HuH-7.5 (cell line): ENCODE measurements around the gene NLK.
"Not testable (repeated sequence)": the region's sequence is repeated elsewhere in the genome, so short reads cannot be mapped to it uniquely, and the experiment has no call there.

Experiments
- DNase-seq: peaks from one replicate; pipeline ENCODE4 v3.0.0; 2011; ENCODE audit warnings: low spot score

NLK gene

DNA sequence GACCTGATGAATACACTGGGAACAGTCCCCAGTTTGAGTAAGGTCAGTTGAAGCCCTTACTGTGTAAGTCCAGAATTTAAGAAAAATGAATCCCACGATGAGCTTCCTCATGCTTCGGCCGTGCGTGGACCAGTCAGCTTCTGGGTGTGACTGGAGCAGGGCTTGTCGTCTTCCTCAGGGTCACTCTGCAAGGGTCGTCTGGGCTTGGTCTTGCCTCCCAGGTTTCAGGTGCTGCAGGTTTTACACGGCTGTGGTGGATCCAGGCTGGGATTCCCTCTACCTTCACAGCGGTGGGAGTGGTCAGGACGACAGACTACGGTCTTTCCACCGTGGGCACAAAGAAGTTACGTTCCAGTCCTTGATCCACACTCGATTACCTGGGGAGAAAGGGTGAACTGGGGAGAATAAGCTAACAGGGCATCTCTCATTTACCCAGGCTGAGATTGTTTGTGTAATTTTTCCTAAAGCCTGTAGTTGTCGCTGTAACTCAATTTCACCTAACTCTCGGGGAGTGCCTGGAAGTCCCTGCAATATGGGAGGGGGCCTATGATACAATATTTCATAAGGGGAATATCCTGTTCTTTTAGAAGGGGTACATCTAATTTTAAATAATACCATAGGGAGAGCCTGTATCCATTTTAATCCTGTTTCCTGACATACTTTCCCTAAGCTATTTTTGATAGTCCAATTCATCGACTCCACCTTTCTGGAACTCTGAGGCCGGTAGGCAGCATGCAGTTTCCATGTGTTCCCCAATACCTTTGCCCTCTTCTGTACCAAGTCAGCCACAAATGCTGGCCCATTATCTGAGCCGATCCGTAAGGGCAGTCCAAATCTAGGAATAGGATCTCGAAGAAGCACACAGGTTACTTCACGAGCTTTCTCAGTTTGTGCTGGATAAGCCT lies 190.7 kb downstream of the NLK start:
- not testable (repeated sequence) for DNase-seq

- not testable (repeated sequence) for DNase-seq
Measured at GRCh38 chr17:28233872-28234856, 191.7 kb downstream of the NLK start.

DNA sequence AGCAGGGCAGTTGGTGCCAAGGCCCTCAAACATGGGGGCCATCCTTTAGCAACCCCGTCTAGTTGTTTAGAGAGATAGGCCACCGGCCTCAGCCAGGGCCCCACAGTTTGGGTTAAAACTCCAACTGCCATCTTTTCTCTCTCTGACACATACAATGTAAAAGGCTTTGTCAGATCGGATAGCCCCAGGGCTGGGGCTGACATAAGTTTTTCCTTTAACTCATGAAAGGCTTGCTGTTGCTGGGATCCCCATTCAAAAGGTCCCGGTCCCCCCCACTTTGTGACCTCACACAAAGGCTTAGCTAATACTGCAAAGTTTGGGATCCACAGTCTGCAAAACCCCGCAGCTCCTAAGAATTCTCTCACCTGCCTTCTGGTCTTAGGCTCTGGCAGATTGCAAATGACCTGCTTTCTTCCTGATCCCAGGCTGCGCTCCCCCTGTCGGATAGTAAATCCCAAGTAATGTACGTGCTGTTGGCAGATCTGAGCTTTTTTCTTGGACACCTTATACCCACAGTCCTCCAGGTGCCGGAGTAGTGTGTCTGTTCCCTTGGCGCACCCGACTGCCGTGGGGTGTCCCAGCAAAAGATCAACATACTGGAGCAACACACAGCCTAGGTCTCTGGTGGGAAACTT lies 192.7 kb downstream of the NLK start:
- DNase-seq: not testable (repeated sequence)

GRCh38 chr17:28236033-28236653 lies 193.7 kb downstream of the NLK start:
- not testable (repeated sequence) for DNase-seq

DNA sequence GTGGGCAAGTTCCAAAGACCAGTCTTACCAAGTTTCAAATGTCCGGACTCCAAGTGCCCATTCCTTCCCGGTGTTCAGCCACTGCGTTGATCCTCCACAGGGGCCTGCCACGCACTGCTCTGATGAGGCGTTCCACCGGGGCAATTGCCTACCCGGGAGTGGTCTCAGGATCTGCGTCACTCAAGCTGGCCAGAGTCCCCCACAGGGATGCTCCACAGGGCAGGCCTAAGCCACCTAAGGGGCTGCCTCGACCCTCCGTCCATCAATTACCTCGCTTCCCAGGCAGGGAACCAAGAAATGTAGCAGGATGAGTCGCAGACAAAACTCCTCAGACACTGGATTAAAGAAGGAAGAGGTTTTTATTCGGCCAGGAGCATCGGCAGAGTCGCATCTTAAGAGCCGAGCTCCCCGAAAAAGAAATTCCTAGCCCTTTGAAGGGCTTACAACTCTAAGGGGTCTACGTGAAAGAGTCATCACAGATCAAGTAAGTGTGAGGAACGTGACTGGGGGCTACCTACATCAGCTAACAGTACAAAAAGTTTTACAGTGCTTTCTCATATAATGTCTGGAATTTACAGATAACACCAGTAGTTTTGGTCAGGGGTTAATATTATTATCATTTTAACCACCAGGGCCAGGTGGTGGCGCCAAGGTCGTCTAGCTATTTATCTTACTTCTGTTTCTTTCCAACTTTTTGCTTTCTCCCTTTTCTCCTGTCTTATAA lies 196.2 kb downstream of the NLK start:
- DNase-seq: not testable (repeated sequence)

- no peak for DNase-seq
Measured at GRCh38 chr17:28239271-28239624, 196.8 kb downstream of the NLK start.

DNA sequence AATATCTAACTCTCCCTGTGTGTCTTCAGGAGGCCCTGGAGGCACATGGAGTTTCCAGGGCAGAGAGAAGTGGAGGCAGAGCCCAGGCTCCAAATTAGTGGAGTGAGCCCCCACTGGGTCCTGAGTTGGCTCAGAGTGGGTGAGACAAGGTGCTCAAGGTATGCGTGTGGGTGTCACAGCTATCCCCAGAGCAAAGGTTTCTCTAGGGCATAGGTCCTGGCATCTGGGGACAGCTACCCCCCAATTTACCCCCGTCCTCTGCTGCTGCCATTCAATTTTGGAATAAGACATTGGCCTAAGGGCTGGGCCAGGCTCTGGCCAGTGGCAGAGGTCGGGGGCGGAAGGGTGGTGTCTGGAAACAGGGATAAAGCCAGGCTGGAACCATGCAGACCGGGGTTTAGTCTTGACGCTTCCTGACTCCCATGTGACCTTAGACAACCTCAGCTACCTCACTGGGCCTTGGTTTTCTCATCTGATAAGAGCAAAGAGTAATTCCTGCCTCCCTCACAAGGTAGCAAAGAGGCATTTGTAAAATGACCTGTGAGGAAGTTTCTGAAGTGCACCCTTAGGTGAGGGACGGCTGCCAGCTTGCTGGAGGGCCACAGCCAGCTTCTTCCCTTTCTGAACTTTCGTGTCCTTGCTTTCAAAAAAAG lies 198.3 kb downstream of the NLK start:
- no peak for DNase-seq

DNA sequence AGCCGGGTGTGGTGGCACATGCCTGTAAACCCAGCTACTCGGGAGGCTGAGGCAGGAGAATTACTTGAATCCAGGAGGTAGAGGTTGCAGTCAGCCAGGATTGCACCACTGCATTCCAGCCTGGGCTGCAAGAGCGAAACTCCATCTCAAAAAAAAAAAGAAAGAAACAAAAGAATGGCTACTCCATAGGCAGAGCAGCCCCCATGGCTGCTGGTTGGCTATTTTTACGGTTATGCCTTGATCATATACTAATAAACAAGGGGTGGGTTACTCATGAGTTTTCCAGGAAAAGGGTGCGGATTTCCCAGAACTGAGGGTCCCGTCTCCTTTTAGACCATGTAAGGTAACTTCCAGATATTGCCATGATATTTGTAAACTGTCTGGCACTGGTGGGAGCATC lies 200.3 kb downstream of the NLK start:
- DNase-seq: no peak

DNA sequence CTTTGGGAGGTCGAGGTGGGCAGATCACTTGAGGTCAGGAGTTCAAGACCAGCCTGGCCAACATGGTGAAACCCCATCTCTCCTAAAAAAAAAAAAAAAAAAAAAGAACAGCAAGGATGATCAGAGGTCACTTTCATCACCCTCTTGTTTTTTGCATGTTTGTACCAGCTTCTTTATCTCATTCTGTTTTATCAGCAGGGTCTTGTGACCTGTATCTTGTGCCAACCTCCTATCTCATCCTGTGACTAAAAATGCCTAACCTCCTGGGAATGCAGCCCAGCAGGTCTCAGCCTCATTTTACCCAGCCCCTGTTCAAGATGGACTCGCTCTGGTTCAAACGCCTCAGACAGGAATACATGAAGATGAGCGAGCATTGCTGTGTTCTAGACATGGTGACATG lies 200.8 kb downstream of the NLK start:
- not testable (repeated sequence) for DNase-seq

DNA sequence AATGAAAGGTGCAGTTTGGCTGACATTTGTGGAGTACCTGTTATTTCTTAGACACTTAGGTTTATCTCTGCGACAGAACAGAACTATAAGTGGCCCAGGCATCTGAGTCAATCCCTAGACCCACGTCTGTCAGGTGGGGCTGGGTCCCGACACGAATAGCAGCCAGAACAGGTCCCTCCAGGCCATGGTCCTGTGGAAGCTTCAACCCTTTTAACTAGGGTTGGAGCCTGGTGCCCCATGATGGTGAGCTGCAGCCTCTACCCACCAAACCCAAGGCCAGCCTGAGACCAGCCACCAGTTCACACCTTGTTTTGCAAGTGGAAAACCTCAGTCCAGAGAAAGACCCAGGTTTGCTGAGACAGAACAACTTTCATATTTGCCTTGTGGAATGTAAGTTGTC lies 202.0 kb downstream of the NLK start:
- no peak for DNase-seq
